ENCODE measurements around the gene GLIPR2.
"Not testable (repeated sequence)": the region's sequence is repeated elsewhere in the genome, so short reads cannot be mapped to it uniquely, and the experiment has no call there.

GLIPR2 gene

GRCh38 chr9:36125062-36125855, 11.3 kb upstream of the GLIPR2 start:
- DNase-seq = no peak

- DNase-seq = no peak
Observed at GRCh38 chr9:36126016-36126730, 10.4 kb upstream of the GLIPR2 start.

DNA sequence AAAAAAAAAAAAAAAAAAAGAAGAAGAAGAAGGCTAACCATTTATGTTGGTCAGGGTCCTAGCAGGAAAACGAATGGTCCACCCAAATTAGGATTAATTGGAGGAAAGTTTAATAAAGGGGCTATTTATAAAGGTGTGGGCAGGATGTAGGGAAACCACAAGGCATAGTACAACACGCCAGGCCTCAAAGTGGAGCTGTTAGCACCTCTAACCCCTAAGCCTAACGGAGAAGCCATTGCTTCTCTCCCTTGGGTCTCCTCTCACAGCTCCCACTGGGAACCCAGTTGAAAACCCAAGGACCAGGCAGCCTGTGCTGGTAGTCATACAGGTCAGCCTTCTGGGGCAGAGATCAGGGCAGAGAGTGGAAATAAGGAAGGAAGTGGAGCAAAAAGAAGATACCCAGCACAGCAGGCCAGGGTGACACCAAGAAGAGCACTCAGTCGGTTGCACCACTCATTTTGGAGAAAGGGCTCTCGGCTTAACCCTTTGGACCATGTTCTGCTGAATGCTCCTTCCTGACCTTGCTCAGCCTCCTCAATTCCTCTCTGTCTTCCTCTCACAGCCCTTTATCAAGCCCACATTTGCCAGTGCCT, 8.8 kb upstream of the GLIPR2 start:
- no peak for DNase-seq

DNA sequence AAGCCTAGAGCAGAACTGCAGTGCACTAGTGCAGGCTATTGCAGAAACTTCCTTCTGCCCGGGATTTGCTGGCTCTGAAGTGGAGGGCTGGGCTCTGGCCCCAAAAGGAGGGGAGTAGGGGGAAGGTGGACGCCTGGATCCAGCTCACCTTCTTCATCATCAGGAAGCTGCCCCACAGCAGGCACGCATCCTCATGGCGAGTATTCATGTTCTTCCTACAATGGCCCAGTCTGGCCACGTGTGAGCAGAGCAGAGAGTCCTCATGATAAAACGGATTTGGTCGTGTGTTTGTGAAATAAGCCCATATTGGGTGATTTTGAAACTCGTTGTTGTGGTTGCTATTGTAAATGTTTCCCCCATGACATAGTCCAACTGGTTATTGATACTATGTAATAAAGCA, 8.2 kb upstream of the GLIPR2 start:
- DNase-seq = no peak

GRCh38 chr9:36129139-36129538, 7.4 kb upstream of the GLIPR2 start:
- no peak for DNase-seq

GRCh38 chr9:36131666-36132065, 4.9 kb upstream of the GLIPR2 start:
- DNase-seq = not testable (repeated sequence)

DNA sequence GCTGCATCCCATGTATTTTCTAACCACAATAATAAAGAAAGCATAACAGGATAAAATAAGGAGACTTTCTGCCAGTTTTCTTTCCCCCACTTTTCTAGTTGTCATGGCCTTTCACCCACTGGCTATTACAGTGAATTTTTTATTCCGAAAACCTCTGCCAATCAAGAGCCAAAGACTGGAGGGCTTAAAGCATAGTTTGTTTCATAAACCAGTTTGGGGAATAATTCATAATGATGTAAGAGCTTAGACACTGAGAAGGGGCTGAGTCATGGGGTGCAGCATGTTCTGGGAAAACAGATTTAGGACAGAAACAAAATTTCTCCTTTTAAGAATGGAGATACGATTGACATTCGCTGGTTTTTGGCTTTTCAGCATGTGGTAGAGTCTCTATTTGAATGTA, 4.4 kb upstream of the GLIPR2 start:
- no peak for DNase-seq

- no peak for DNase-seq
Observed at GRCh38 chr9:36134761-36135505, 1.6 kb upstream of the GLIPR2 start.

DNA sequence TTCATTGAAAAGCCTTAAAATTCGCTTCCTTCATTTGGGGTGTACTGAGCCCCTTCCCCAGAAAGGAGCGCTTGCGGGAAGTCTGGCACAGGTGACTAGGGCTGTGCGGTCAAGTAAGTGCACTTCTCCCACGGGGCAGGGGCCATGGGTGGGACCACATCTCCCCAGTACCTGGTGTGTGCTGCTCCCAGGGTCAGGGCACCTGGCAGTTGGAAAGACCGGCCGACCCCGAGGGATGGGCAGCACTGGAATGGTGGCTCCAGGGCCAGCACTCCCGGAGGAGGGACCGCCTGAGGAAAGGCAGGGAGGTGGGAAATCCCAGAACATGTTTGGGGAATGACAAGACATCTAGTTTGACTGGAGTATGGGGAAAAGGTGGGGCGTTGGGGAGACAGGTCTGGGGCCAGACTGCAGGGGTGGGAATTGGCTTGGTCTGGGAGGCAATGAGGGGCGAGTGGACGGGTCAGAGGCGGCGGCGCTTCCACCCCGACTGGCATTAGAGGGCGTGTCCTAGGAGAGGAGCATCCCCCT, 727 bp upstream of the GLIPR2 start:
- DNase-seq = no peak

DNA sequence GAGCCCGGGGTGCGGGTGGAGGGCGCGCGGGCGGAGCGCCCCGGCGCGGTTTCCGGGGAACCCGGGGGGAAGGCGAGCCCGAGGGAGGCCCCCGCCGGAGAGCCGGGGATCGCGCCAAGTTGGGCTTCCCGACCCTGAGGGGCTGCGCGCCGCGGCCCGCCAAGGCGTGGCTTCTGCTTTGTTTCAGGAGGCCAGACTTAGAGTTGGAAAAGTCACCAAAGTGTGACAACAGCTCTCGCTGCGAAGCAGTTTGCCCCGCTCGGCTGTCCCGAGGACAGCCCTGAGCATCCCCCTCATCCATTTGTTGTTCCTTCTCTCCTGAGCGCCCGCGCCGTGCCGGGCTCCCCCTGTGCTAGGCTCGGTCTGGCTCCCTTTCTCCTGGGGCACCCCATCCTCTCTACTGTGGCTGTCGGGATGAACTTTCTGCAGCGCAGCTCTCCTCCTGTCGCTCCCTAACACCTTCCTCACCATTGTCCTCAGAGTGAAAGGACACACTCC, 410 bp downstream of the GLIPR2 start:
- no peak for DNase-seq

GRCh38 chr9:36137392-36138004, 965 bp downstream of the GLIPR2 start:
- no peak for DNase-seq

DNA sequence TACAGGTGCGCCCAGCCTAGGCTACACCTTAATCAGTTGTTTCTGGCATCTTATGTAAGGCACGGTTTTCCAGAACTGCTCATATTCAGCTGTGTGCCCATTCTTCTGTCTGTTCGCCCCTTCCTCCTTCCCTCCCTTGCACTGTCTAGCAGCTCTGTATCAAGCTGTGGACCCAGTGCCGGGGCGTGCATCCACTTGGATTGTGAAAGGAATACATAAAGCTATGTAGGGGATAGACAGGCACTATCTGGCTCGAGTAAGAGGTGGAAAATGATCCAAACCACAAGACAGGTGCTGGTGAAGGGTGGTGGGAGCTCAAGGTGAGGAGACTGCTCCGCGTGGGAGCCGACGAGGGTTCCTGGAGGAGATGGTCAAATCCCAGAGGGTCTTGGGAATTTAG, 2.0 kb downstream of the GLIPR2 start:
- DNase-seq = no peak

- no peak for DNase-seq
Observed at GRCh38 chr9:36138901-36139300, 2.4 kb downstream of the GLIPR2 start.

- DNase-seq = no peak
Observed at GRCh38 chr9:36140086-36141084, 3.9 kb downstream of the GLIPR2 start.

DNA sequence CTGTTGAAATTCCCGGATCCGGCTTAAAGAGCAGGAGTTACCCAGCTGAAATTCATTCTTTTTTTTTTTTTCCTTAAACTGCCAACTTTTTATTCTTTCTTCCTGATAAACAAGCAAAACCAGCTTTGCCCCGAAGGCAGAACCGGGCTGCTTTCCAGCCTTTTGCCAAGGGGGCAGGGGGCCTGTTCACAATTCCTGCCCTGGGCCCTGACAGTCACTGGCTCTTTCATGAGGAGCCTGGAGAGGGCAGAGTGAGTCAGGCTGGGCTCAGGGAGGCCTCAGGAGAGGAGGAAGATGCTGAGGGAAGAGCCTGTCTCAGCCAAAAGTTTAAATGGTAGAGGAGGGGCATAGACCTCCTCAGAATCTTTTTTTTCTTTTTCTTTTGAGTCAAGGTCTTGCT, 4.8 kb downstream of the GLIPR2 start:
- DNase-seq = no peak

DNA sequence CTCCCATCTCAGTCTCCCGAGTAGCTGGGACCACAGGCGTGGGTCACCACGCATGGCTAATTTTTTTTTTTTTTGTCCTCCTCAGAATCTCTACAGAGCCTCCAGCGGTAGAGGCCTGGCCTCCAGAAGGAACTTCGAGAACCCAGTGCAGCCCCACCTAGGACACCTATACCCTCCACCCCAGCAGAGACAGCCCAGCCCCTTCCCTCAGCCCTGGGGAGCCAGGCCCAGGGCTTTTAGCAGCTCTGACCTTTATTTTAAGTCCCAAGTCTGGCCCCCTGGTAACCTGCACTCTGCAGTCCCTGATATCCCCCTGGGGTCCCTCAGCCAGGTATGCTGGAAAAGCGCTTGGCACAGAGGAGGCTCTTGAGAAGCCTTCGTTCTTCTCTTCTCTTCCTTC, 5.2 kb downstream of the GLIPR2 start:
- DNase-seq = no peak

GRCh38 chr9:36142510-36143244, 6.1 kb downstream of the GLIPR2 start:
- no peak for DNase-seq

GRCh38 chr9:36143245-36143641, 6.7 kb downstream of the GLIPR2 start:
- DNase-seq = no peak

DNA sequence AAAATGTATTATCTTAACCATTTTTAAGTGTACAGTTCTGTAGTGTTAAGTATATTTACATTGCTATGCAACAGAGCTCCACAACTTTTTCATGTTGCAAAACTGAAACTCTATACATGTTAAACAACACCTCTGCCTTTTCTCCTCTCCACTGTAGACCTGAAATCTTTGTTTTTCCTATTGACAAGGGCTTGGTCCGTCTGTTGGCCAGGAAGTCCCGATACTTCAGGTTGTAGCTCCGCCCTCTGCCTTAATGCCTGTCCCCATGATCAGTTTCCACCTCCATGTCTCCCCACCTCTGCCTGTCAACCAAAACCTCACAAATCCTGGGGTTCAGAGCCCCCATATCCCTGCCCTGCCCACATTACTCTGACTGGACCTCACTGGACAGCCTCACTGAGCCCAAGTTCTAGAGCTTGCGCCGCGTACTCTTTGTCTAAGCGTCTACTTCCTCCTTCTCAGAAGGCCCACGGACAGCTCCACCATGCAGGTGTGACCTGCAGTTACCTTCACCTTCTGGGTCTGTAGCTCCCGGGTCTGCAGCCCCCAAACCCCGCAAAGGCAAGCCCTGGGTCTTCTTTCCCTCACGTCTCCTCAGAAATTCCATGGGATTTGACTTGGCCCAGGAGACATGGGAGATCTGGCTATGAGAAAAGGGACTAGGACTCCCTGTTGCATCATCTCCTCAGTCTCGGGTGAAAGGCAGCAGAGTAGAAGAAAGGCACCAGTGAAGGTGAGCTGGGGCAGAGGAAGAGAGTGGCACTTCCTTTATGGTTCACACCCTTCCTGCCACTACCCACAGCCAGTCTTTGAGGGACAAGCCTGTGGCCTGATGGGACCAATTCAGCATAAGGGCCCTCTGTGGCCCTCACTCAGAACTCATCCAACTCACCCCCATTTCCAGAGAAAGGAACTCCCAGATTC, 8.0 kb downstream of the GLIPR2 start:
- DNase-seq = no peak
